Lung (tissue), 12 donors: ENCODE measurements around the gene DLGAP4. TPM values are rescaled to one million over a fixed set of nuclear protein-coding genes. Genes with fewer than 3 reads are reported as not detected.

ENCODE experiments used
- ATAC-seq: fragments of 200-7000 bp; cut with Tn5 transposase; one replicate; pipeline ENCODE4 v1.9.1; 2020; ENCODE audit warnings: moderate number of reproducible peaks; ENCODE audit not compliant: insufficient read depth, low FRiP score
- DNase-seq, 3 donors: peaks; one replicate each; pipeline ENCODE4 v3.0.0-alpha.2; 2013 to 2017
- H3K27ac ChIP-seq, 2 donors: one replicate each; pipeline ENCODE4 v1.5.1; 2013; ENCODE audit warnings: mild to moderate bottlenecking in 2 of 2, moderate library complexity in 2 of 2, control low read depth in 1 of 2, inconsistent platforms in 1 of 2, low read depth in 1 of 2, low read length in 1 of 2
- H3K27me3 ChIP-seq, 3 donors: one replicate each; pipeline ENCODE4 v1.5.1; 2013; ENCODE audit warnings: low read length in 2 of 3; ENCODE audit not compliant: control insufficient read depth in 3 of 3, insufficient read depth in 3 of 3
- H3K36me3 ChIP-seq, 4 donors: one replicate each; pipeline ENCODE4 v1.5.1; 2013; ENCODE audit warnings: low read length in 4 of 4, mild to moderate bottlenecking in 1 of 4, moderate library complexity in 1 of 4; ENCODE audit not compliant: control insufficient read depth in 4 of 4, insufficient read depth in 4 of 4
- H3K4me1 ChIP-seq, 5 donors: one replicate each; pipeline ENCODE4 v1.5.1; 2013; ENCODE audit warnings: low read length in 5 of 5, mild to moderate bottlenecking in 2 of 5, moderate library complexity in 1 of 5; ENCODE audit not compliant: control insufficient read depth in 5 of 5, insufficient read depth in 5 of 5
- H3K4me3 ChIP-seq: one replicate; pipeline ENCODE4 v1.5.1; 2013; ENCODE audit warnings: mild to moderate bottlenecking, control low read depth, moderate library complexity
- H3K9ac ChIP-seq, 2 donors: one replicate each; pipeline ENCODE4 v1.5.1; 2013; ENCODE audit warnings: low read length in 2 of 2, control low read depth in 1 of 2; ENCODE audit not compliant: insufficient read depth in 1 of 2
- H3K9me3 ChIP-seq, 4 donors: one replicate each; pipeline ENCODE4 v1.5.1; 2013; ENCODE audit warnings: low read length in 3 of 4, mild to moderate bottlenecking in 1 of 4, moderate library complexity in 1 of 4; ENCODE audit not compliant: control insufficient read depth in 4 of 4, insufficient read depth in 3 of 4
- WGBS, 2 donors: extraction: QIAGEN DNeasy Blood & Tissue Kit; methylation state at CpG; one replicate each; pipeline ENCODE4 v1.1.7; 2013; 5-methylcytosine and 5-hydroxymethylcytosine counted together
- polyA plus RNA-seq, 2 donors: library from polyadenylated mRNA; stranded (reverse); fragments of 200-250 nt; gene quantifications; one replicate each; pipeline ENCODE4 v1.2.1, GENCODE V29; 2013
- total RNA-seq, 2 donors: library from RNA; depleted of rRNA in 1 of 2; stranded (reverse); fragments of >200 nt in 1 of 2; gene quantifications; one replicate each; pipeline ENCODE4 v1.2.1, GENCODE V29; 2014 to 2021
- TF ChIP-seq, protein P1 (sequence below): IDR thresholded peaks from 2 replicates; pipeline ENCODE4 v1.5.1; 2012; ENCODE audit warnings: mild to moderate bottlenecking; ENCODE audit errors: control extremely low read depth, extremely low read depth
- donor health status: control.
- donor health status: control.
- donor health status: Bipolar disorder and iron deficiency.
- donor health status: healthy.
- donor health status: DM: yes; HTN: yes; CAD: no.

The DLGAP4 gene
- total and polyA plus RNA-seq, 4 donors: 34.6 to 67.6 (median 35.8) TPM

DNA sequence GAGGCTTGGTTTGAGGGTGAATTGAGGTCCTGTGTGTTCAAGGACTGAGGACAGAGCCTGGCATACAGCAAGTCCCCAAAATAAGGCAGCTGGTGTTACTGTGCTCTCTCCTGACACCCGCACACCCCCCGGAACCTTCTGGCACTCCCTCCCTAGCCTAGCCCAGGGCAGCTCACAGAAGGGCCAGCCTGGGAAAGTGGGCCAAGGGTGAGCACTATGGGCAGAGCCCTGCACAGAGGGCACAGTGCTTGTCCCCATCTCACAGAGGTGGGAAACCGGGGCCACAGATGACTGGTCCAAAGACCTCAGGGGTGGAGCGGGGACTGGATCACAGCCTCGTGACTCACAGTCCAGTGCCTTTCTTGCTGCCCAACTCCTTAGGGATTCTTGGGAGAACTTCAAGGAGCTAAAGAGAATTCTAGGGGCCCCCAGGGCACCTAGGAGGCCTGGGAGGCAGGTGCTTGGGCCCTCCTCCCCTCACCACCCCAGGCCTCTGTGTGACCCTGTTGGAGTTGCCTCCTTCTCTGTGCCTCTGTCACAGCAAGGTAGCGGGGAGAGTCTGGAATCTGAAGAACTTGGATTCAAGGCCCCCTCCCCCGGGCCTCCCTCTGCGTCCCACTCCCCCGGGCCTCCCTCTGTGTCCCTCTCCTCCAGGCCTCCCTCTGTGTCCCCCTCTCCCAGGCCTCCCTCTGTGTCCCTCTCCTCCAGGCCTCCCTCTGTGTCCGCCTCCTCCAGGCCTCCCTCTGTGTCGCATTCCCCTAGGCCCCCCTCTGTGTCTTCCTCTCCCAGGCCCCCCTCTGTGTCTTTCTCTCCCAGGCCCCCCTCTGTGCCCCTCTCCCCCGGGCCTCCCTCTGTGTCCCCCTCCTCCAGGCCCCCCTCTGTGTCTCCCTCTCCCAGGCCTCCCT is 13.5 kb downstream of the DLGAP4 start:
- ATAC-seq (no peak), DNase-seq (no peak)
- Histone ChIP-seq H3K4me1 (no peaks in the 10 kb centered on the region), H3K9me3 (peaks cover 0 to 6% (median 0%) of the 10 kb centered on the region in 4 donors), H3K27ac (no peak overlapping the region), H3K4me3 (no peak overlapping the region), H3K36me3 (no peaks in the 10 kb centered on the region), H3K27me3 (no peaks in the 10 kb centered on the region), H3K9ac (no peak overlapping the region)
- TF ChIP-seq, protein P1, sequence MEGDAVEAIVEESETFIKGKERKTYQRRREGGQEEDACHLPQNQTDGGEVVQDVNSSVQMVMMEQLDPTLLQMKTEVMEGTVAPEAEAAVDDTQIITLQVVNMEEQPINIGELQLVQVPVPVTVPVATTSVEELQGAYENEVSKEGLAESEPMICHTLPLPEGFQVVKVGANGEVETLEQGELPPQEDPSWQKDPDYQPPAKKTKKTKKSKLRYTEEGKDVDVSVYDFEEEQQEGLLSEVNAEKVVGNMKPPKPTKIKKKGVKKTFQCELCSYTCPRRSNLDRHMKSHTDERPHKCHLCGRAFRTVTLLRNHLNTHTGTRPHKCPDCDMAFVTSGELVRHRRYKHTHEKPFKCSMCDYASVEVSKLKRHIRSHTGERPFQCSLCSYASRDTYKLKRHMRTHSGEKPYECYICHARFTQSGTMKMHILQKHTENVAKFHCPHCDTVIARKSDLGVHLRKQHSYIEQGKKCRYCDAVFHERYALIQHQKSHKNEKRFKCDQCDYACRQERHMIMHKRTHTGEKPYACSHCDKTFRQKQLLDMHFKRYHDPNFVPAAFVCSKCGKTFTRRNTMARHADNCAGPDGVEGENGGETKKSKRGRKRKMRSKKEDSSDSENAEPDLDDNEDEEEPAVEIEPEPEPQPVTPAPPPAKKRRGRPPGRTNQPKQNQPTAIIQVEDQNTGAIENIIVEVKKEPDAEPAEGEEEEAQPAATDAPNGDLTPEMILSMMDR: no peak
- WGBS, 2 donors: 73 to 79% methylated on average over 12 of the region's 12 CpGs

DNA sequence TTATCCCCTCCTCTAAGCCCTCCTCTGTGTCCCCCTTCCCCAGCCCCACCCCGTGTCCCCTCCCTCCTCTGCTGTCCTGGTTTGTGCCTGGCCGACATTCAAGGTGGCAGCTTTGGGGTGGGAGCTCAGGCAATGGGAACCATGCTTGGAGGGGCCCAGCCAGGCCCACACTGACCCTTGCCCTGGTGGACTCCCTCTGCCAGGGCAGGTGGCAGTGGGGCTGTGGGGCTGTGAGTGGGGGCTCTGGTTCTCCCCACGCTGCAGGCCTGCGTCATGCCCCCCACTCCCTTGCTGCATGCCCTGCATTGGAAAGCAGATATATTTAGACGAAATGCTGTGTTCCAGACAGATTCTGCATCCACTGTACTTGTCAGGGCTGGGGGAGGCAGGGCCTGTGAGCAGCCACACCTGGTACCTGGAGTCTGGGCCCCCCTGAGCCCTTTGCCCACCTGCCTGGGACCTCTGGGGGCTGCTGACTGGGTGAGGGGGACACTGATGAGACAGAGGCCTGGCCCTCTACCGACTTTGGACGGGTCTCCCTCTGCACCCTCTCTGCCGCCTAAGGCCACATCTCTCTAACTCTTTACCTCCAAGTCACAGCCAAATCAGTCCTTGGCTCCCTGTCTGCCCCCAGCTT is 14.2 kb downstream of the DLGAP4 start:
- no peak overlapping the region for H3K4me3 ChIP-seq
- no peak for DNase-seq
- H3K9me3 ChIP-seq: peaks cover 0 to 3% (median 1%) of the 10 kb centered on the region in 4 donors
- TF ChIP-seq, protein P1: no peak
- no peak overlapping the region for H3K27ac ChIP-seq
- H3K36me3 ChIP-seq: no peaks in the 10 kb centered on the region
- no peaks in the 10 kb centered on the region for H3K4me1 ChIP-seq
- no peak overlapping the region for H3K9ac ChIP-seq
- ATAC-seq: no peak
- 64 to 78% methylated on average over 8 of the region's 8 CpGs for WGBS, 2 donors
- no peaks in the 10 kb centered on the region for H3K27me3 ChIP-seq

DNA sequence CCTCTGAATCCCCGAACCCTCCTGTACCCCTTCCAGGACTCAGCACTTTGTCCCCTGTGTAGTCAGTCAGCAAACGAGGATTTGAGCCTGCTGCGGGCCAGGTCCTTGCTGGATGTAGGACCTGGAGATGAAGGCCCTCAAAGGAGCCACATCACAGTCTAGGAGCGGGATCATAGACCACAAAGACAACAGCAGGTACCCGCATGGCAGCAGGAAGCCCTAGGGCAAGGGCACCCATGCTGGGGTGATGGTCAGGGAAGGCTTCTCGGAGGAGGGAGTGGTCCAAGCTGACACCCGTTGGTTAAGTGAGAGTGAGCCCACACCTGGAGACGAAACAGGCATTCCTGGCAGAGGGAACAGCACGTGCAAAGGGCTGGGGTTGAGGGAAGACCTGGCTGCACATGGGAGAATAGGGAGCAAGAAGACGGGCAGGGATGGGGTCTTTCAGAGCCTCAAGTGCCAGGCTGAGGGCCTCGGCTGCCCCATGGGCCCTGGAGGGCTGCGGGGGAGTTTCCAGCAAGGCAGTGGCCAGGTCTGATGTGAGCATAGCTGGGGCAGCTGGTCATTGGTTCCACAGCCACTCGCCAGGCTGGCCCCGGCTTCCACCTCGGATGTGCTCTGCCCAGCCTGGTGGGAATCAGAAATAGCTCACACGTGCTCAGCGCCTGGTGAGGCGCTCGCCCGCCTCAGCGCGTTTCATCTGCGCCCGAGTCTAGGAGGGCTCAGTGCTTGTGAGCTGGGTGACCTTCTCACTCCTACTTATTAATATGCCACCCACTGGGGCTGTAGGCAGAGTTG is 15.0 kb downstream of the DLGAP4 start:
- Histone ChIP-seq H3K4me1 (no peaks in the 10 kb centered on the region), H3K9ac (no peak overlapping the region), H3K27me3 (no peaks in the 10 kb centered on the region), H3K27ac (no peak overlapping the region), H3K4me3 (no peak overlapping the region), H3K36me3 (no peaks in the 10 kb centered on the region), H3K9me3 (peaks cover 0 to 3% (median 1%) of the 10 kb centered on the region in 4 donors)
- TF ChIP-seq, protein P1: no peak
- WGBS, 2 donors: 84 to 88% methylated on average over 24 of the region's 24 CpGs
- DNase-seq (no peak), ATAC-seq (no peak)
